ENCODE measurements around the gene CREB5.

CREB5 gene

GRCh38 chr7:28411876-28412662 lies at the start of gene CREB5:
Gene CREB5, plus strand, starts transcription at chr7:28412518. Its CDS starts 397 bp downstream, at chr7:28412915.
- H3K27ac ChIP-seq, result no peak within 1 kb of the TSS
- no peaks in the 10 kb centered on the region for H3K9me3 ChIP-seq (ENCODE audit: severe bottlenecking)
- no peak within 1 kb of the TSS for H3K4me3 ChIP-seq (ENCODE audit: low read depth, low read length)
- DNase-seq, result no peak
- no peaks in the 10 kb centered on the region for H3K36me3 ChIP-seq
- TF ChIP-seq CTCF (IDR thresholded peaks at IDR 0.05; ENCODE audit: low read depth, low read length), result peak; percentile 12; the same call in 1 of the 2 replicates
- peaks cover 89% of the 10 kb centered on the region for H3K27me3 ChIP-seq (ENCODE audit: insufficient read depth, low read depth, severe bottlenecking)

GRCh38 chr7:28362812-28363211 lies 49.5 kb upstream of the CREB5 start:
- H3K4me3 ChIP-seq (ENCODE audit: low read depth, low read length), result no peak overlapping the region
- H3K9me3 ChIP-seq (ENCODE audit: severe bottlenecking), result peaks cover 4% of the 10 kb centered on the region
- no peak overlapping the region for H3K27ac ChIP-seq
- no peaks in the 10 kb centered on the region for H3K36me3 ChIP-seq
- peaks cover 28% of the 10 kb centered on the region for H3K27me3 ChIP-seq (ENCODE audit: insufficient read depth, low read depth, severe bottlenecking)
- TF ChIP-seq CTCF (IDR thresholded peaks at IDR 0.05; ENCODE audit: low read depth, low read length), result no peak
- no peak for DNase-seq

GRCh38 chr7:28364082-28364481 lies 48.2 kb upstream of the CREB5 start:
- TF ChIP-seq CTCF (IDR thresholded peaks at IDR 0.05; ENCODE audit: low read depth, low read length), result no peak
- no peak overlapping the region for H3K4me3 ChIP-seq (ENCODE audit: low read depth, low read length)

GRCh38 chr7:28369523-28369922 lies 42.8 kb upstream of the CREB5 start:
- TF ChIP-seq CTCF (IDR thresholded peaks at IDR 0.05; ENCODE audit: low read depth, low read length), result no peak
- H3K9me3 ChIP-seq (ENCODE audit: severe bottlenecking), result no peaks in the 10 kb centered on the region
- no peak for DNase-seq
- no peaks in the 10 kb centered on the region for H3K36me3 ChIP-seq
- H3K27ac ChIP-seq, result no peak overlapping the region
- peaks cover 43% of the 10 kb centered on the region for H3K27me3 ChIP-seq (ENCODE audit: insufficient read depth, low read depth, severe bottlenecking)
- no peak overlapping the region for H3K4me3 ChIP-seq (ENCODE audit: low read depth, low read length)

More at GRCh38 chr7:28364082-28364481, 48.2 kb upstream of the CREB5 start:
- Histone ChIP-seq H3K36me3 (no peaks in the 10 kb centered on the region), H3K27ac (no peak overlapping the region), H3K27me3 (ENCODE audit: insufficient read depth, low read depth, severe bottlenecking) (peaks cover 25% of the 10 kb centered on the region), H3K9me3 (ENCODE audit: severe bottlenecking) (peaks cover 4% of the 10 kb centered on the region)
- DNase-seq, result no peak

GRCh38 chr7:28371846-28372245 lies 40.5 kb upstream of the CREB5 start:
- no peak for TF ChIP-seq CTCF (IDR thresholded peaks at IDR 0.05; ENCODE audit: low read depth, low read length)
- no peaks in the 10 kb centered on the region for H3K36me3 ChIP-seq

More at GRCh38 chr7:28371846-28372245, 40.5 kb upstream of the CREB5 start:
- DNase-seq, result no peak
- peaks cover 35% of the 10 kb centered on the region for H3K27me3 ChIP-seq (ENCODE audit: insufficient read depth, low read depth, severe bottlenecking)
- no peak overlapping the region for H3K27ac ChIP-seq
- H3K4me3 ChIP-seq (ENCODE audit: low read depth, low read length), result no peak overlapping the region
- no peaks in the 10 kb centered on the region for H3K9me3 ChIP-seq (ENCODE audit: severe bottlenecking)
